GM10248 (cell line): Measurements from ENCODE around the gene G2E3.
"Not testable (repeated sequence)": the region's sequence is repeated elsewhere in the genome, so short reads cannot be mapped to it uniquely, and the experiment has no call there.

ENCODE experiments used
- CTCF ChIA-PET: fragments of 300-600 bp; sonication (Branson Sonifier 250); formaldehyde crosslinking; extraction: SDS; loops from one replicate; lab custom pipeline; 2021; ENCODE audit warnings: antibody characterized with exemption; lab: Yijun Ruan, JAX
- POLR2A ChIA-PET: fragments of 350-650 bp; sonication (Branson Sonifier 250); formaldehyde crosslinking; extraction: SDS; loops from one replicate; lab custom pipeline; 2020; ENCODE audit warnings: antibody characterized with exemption; lab: Yijun Ruan, JAX
- DNase-seq: peaks from one replicate; pipeline ENCODE4 v3.0.0; 2012; ENCODE audit errors: extremely low spot score
- CTCF ChIP-seq: IDR thresholded peaks from 2 replicates; pipeline ENCODE4 v1.5.1; 2012; ENCODE audit warnings: mild to moderate bottlenecking, low read depth; ENCODE audit errors: extremely low read depth, missing control alignments, control extremely low read depth

G2E3 gene

GRCh38 chr14:30623412-30624131 is 64.6 kb downstream of the G2E3 start:
- TF ChIP-seq CTCF = no peak
- POLR2A ChIA-PET = interaction anchor here (0.9 kb wide), 1 partner anchor 12 kb away, joined by 3 read pairs; no protein-coding TSS in a partner anchor

GRCh38 chr14:30624132-30624423 is 65.1 kb downstream of the G2E3 start:
- TF ChIP-seq CTCF = no peak
- ChIA-PET POLR2A (no interaction called here), CTCF (interaction anchor here (0.6 kb wide), 1 partner anchor 29 kb away, joined by 3 read pairs; no protein-coding TSS in a partner anchor)
- no peak for DNase-seq

More at GRCh38 chr14:30623412-30624131, 64.6 kb downstream of the G2E3 start:
- CTCF ChIA-PET = interaction anchor here (0.6 to 1.7 kb wide), 4 partner anchors 10 to 29 kb away, joined by 3 to 4 read pairs (median 3); no protein-coding TSS in a partner anchor
- no peak for DNase-seq

- no peak for DNase-seq
- no peak for TF ChIP-seq CTCF
- POLR2A ChIA-PET = no interaction called here
- CTCF ChIA-PET = no interaction called here
Observed at GRCh38 chr14:30625533-30625932, 66.6 kb downstream of the G2E3 start.

GRCh38 chr14:30629432-30629831 is 70.5 kb downstream of the G2E3 start:
- CTCF ChIA-PET = interaction anchor here (1.0 kb wide), 1 partner anchor 26 kb away, joined by 3 read pairs; no protein-coding TSS in a partner anchor
- DNase-seq, POLR2A ChIA-PET: not testable (repeated sequence)

GRCh38 chr14:30630248-30630647 is 71.3 kb downstream of the G2E3 start:
- TF ChIP-seq CTCF = no peak
- POLR2A ChIA-PET = no interaction called here
- CTCF ChIA-PET = interaction anchor here (1.0 kb wide), 1 partner anchor 25 kb away, joined by 3 read pairs; no protein-coding TSS in a partner anchor
- DNase-seq = no peak

GRCh38 chr14:30632730-30633129 is 73.8 kb downstream of the G2E3 start:
- POLR2A ChIA-PET = no interaction called here
- DNase-seq = no peak
- no peak for TF ChIP-seq CTCF
- CTCF ChIA-PET = no interaction called here

- CTCF ChIA-PET = interaction anchor here (1.3 kb wide), 1 partner anchor 17 kb away, joined by 4 read pairs; the partner anchor contains the start of gene SCFD1
- DNase-seq = no peak
- POLR2A ChIA-PET = no interaction called here
- TF ChIP-seq CTCF = no peak
Observed at GRCh38 chr14:30638926-30639325, 80.0 kb downstream of the G2E3 start.
